GM13977 (cell line): ENCODE data around the gene LTV1.
"Not testable (repeated sequence)": the region's sequence is repeated elsewhere in the genome, so short reads cannot be mapped to it uniquely, and the experiment has no call there.

Experiments used
- DNase-seq: peaks from one replicate; pipeline ENCODE4 v3.0.0; 2012; ENCODE audit warnings: low spot score
- in situ Hi-C: fragments of 300-500 bp; cut with MboI; formaldehyde crosslinking; loops from one replicate; pipeline ENCODE4 v1.12.0; 2022; ENCODE audit warnings: low sequenced_read_pairs, low pct_unique_long_range_greater_than_20kb, mixed read lengths, inconsistent platforms; ENCODE audit not compliant: unreplicated experiment
- TF ChIP-seq, protein P1 (sequence below): IDR thresholded peaks from 2 replicates; pipeline ENCODE4 v1.5.1; 2012; ENCODE audit warnings: mild to moderate bottlenecking, control low read depth; ENCODE audit not compliant: insufficient read depth; ENCODE audit errors: extremely low read depth, missing control alignments

The LTV1 gene

DNA sequence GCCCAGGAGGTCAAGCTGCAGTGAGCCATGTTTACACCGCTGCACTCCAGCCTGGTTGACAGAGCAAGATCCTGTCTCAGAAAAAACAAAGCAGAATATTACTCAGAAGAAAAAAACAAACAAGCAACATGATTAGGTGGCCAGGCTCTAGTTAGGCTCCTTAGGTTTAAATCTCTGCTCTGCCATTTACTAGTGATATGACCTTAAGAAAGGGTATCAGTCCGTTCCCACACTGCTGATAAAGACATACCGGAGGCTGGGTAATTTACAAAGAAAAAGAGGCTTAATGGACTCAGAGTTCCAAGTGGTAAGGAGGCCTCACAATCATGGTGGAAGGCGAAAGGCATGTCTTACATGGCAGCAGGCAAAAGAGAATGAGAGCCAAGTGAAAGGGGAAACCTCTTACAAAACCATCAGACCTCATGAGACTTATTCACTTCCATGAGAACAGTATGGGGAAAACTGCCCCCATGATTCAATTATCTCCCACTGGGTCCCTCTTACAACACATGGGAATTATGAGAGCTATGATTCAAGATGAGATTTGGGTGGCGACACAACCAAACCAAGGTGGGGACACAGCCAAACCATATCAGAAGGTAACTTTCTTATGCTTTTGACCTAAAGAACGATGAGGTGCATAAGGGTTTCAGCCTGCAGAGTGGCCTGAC, 2.4 kb upstream of the LTV1 start:
- no peak for DNase-seq
- in situ Hi-C loops, result no loop called here
- TF ChIP-seq, protein P1, sequence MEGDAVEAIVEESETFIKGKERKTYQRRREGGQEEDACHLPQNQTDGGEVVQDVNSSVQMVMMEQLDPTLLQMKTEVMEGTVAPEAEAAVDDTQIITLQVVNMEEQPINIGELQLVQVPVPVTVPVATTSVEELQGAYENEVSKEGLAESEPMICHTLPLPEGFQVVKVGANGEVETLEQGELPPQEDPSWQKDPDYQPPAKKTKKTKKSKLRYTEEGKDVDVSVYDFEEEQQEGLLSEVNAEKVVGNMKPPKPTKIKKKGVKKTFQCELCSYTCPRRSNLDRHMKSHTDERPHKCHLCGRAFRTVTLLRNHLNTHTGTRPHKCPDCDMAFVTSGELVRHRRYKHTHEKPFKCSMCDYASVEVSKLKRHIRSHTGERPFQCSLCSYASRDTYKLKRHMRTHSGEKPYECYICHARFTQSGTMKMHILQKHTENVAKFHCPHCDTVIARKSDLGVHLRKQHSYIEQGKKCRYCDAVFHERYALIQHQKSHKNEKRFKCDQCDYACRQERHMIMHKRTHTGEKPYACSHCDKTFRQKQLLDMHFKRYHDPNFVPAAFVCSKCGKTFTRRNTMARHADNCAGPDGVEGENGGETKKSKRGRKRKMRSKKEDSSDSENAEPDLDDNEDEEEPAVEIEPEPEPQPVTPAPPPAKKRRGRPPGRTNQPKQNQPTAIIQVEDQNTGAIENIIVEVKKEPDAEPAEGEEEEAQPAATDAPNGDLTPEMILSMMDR, result no peak

DNA sequence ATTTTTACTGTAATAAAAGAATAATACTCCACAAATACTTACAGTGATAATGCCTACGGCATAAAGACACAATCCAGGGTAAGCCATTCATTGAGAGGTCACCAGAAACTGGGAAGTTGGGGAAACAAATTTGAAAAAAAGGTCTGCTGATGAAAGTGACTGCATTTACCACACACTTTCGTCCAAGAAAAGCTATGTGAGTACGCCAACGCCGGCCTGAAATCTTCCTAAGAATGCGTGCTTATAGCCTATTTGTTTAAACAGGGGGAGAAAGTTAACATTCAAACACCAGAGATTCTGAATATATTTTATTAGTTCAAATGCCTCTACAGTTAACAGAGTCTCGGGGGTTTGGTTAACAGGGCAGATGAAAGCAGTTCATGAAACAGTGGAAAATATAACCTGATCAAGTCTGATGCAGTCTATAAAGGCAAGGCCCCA, 657 bp upstream of the LTV1 start:
- DNase-seq, result no peak

DNA sequence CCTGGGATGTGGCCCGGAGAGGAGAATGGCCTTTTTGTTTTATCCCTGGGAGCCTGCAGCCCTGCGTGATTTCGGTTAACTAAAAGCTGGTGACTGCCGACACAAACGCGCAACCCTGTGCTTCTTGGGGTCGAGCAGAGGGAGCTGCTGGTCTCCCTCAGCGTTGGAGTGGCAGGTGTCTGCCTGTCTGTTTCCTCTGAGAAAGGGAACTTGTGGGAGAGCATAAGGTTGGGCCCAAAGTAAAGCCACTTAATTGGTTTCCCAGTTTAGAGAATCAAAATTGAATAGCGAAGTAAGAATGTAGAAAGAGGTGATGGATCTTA, 500 bp downstream of the LTV1 start:
- no peak for DNase-seq
- TF ChIP-seq, protein P1, result no peak

More for the DNA sequence above, 657 bp upstream of the LTV1 start:
- TF ChIP-seq, protein P1, result no peak
- in situ Hi-C loops, result no loop called here

DNA sequence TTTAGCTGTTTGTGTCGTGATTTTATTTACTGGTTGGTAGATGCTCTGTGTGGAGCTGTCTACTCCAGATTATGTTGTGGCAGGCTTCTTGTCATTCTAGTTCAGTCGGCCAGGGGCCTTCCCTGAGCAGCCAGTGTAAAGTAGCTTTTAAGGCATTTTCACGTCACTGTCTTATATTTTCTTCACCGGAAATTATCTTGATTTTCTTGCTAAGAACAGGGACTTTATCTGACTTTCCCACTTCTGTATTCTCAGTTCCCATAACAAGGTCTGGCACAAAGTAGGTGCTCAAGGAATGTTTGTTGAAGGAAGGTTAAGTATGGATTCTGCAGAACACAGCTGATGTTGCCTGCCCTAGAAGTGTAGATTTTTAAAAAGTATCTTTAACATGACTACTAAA, 868 bp downstream of the LTV1 start:
- in situ Hi-C loops, result no loop called here
- DNase-seq, result no peak

More for the DNA sequence above, 500 bp downstream of the LTV1 start:
- in situ Hi-C loops, result no loop called here

DNA sequence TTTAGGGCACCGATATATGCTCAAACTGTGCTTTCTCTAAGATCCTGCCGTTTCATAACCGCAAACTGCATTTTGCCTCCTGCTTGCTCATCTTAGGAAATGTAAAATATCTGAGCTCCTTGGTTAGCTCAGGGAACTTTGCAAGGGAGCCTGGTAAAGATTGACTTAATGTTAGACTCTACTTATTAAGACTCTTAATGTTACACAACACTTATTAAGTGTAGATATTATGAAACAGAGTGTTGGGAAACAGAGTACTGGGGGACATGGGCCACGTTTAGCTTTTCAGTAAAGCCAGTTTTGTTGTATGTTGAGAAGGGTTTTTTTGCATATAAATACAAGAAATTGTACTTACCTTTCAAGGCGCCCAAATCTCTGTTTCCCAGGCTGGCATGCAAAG, 1.9 kb downstream of the LTV1 start:
- in situ Hi-C loops, result no loop called here

More for the DNA sequence above, 868 bp downstream of the LTV1 start:
- TF ChIP-seq, protein P1, result no peak

DNA sequence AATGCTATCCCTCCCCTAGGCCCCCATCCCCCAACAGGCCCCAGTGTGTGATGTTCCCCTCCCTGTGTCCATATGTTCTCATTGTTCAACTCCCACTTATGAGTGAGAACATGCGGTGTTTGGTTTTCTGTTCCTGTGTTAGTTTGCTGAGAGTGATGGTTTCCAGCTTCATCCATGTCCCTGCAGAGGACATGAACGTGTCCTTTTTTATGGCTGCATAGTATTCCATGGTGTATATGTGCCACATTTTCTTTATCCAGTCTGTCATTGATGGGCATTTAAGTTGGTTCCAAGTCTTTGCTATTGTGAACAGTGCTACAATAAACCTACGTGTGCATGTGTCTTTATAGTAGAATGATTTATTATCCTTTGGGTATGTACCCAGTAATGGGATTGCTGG, 8.6 kb downstream of the LTV1 start:
- in situ Hi-C loops, result not testable (repeated sequence)

More for the DNA sequence above, 1.9 kb downstream of the LTV1 start:
- TF ChIP-seq, protein P1, result no peak
- DNase-seq, result no peak

DNA sequence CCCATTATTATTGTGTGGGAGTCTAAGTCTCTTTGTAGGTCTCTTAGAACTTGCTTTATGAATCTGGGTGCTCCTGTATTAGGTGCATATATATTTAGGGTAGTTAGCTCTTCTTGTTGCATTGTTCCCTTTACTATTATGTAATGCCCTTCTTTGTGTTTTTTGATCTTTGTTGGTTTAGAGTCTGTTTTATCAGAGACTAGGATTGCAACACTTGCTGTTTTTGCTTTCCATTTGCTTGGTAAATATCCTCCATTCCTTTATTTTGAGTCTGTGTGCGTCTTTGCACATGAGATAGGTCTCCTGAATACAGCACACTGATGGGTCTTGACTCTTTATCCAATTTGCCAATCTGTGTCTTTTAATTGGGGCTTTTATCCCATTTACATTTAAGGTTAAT, 11.9 kb downstream of the LTV1 start:
- in situ Hi-C loops, DNase-seq: not testable (repeated sequence)

More for the DNA sequence above, 8.6 kb downstream of the LTV1 start:
- not testable (repeated sequence) for DNase-seq

DNA sequence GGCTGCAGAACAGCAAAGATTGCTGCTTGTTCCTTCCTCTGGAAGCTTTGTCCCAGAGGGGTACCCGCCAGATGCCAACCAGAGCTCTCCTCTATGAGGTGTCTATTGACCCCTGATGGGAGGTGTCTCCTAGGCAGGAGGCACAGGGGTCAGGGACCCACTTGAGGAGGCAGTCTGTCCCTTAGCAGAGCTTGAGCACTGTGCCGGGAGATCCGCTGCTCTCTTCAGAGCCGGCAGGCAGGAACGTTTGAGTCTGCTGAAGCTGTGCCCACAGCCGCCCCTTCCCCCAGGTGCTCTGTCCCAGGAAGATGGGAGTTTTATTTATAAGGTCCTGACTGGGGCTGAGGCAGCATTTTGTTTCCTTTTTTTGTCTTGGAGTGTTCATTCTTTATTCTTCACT, 13.6 kb downstream of the LTV1 start:
- in situ Hi-C loops, DNase-seq: not testable (repeated sequence)
